HUES64 (cell line): Measurements from ENCODE around the gene HOMER3.
"Not testable (repeated sequence)": the region's sequence is repeated elsewhere in the genome, so short reads cannot be mapped to it uniquely, and the experiment has no call there.

ENCODE experiments used
- H3K27ac ChIP-seq: 2 replicates; pipeline ENCODE4 v1.7.0; 2013; ENCODE audit warnings: low read depth, low read length, inconsistent platforms
- H3K27me3 ChIP-seq: 2 replicates; pipeline ENCODE4 v1.6.1; 2013; ENCODE audit warnings: mild to moderate bottlenecking, low read length; ENCODE audit not compliant: insufficient read depth
- H3K36me3 ChIP-seq: 2 replicates; pipeline ENCODE4 v1.6.1; 2013; ENCODE audit warnings: mild to moderate bottlenecking, low read length; ENCODE audit not compliant: insufficient read depth
- H3K4me1 ChIP-seq: 2 replicates; pipeline ENCODE4 v1.6.1; 2013; ENCODE audit warnings: mild to moderate bottlenecking, low read length, moderate library complexity; ENCODE audit not compliant: insufficient read depth
- H3K4me3 ChIP-seq: 2 replicates; pipeline ENCODE4 v1.5.1; 2013; ENCODE audit warnings: mild to moderate bottlenecking, low read length, moderate library complexity
- H3K9ac ChIP-seq: 2 replicates; pipeline ENCODE4 v1.6.1; 2013; ENCODE audit warnings: mild to moderate bottlenecking, low read depth, low read length
- H3K9me3 ChIP-seq: 2 replicates; pipeline ENCODE4 v1.6.1; 2013; ENCODE audit warnings: low read depth, low read length; ENCODE audit not compliant: insufficient read depth
- whole genome bisulfite sequencing: fragments of 150-250, 120-280 bp; methylation state at CpG from one replicate; pipeline ENCODE4 v1.1.7; 2013; ENCODE audit warnings: missing lambda C conversion rate; 5-methylcytosine and 5-hydroxymethylcytosine counted together

HOMER3 gene

GRCh38 chr19:18922228-18922985 lies 18.6 kb downstream of the HOMER3 start:
- Histone ChIP-seq H3K9me3 (no peaks in the 10 kb centered on the region), H3K27ac (no peak overlapping the region), H3K4me1 (0 out of 2 replicates have a peak, but pooled peaks cover 2% of the 10 kb centered on the region), H3K36me3 (peaks cover 45% of the 10 kb centered on the region), H3K9ac (no peak overlapping the region), H3K4me3 (no peak overlapping the region), H3K27me3 (no peaks in the 10 kb centered on the region)
- 93% methylated on average over 29 of the region's 29 CpGs for WGBS

GRCh38 chr19:18921593-18921992 lies 19.4 kb downstream of the HOMER3 start:
- 0 out of 2 replicates have a peak, but pooled peaks cover 2% of the 10 kb centered on the region for H3K4me1 ChIP-seq
- no peaks in the 10 kb centered on the region for H3K27me3 ChIP-seq
- peaks cover 41% of the 10 kb centered on the region for H3K36me3 ChIP-seq
- 95% methylated on average over 17 of the region's 17 CpGs for WGBS
- no peaks in the 10 kb centered on the region for H3K9me3 ChIP-seq
- H3K27ac ChIP-seq, result no peak overlapping the region
- H3K4me3 ChIP-seq, result no peak overlapping the region
- no peak overlapping the region for H3K9ac ChIP-seq

GRCh38 chr19:18920400-18920799 lies 20.6 kb downstream of the HOMER3 start:
- Histone ChIP-seq H3K27ac (no peak overlapping the region), H3K27me3 (no peaks in the 10 kb centered on the region), H3K9ac (peak overlapping the region; percentile 81), H3K9me3 (no peaks in the 10 kb centered on the region), H3K4me1 (0 out of 2 replicates have a peak, but pooled peaks cover 2% of the 10 kb centered on the region), H3K36me3 (peaks cover 32% of the 10 kb centered on the region), H3K4me3 (peak overlapping the region; percentile 99)
- 75% methylated on average over 9 of the region's 9 CpGs for WGBS

- H3K27me3 ChIP-seq, result no peaks in the 10 kb centered on the region
- H3K4me1 ChIP-seq, result 0 out of 2 replicates have a peak, but pooled peaks cover 2% of the 10 kb centered on the region
- WGBS, result 3% methylated on average over 15 of the region's 15 CpGs
- no peak overlapping the region for H3K27ac ChIP-seq
- H3K4me3 ChIP-seq, result peak overlapping the region; percentile 99
- peak overlapping the region; percentile 81 for H3K9ac ChIP-seq
- H3K9me3 ChIP-seq, result no peaks in the 10 kb centered on the region
- H3K36me3 ChIP-seq, result peaks cover 35% of the 10 kb centered on the region
These were observed 21.2 kb downstream of the HOMER3 start for GRCh38 chr19:18919900-18920214.

GRCh38 chr19:18919086-18919899 lies 21.7 kb downstream of the HOMER3 start, which contains the start of the genes COPE and DDX49:
COPE (minus strand) TSS chr19:18919387; CDS start chr19:18919348, 39 bp downstream.
DDX49 (plus strand) TSS chr19:18919715; CDS start chr19:18919742, 27 bp downstream.
- Histone ChIP-seq H3K36me3 (peaks cover 30% of the 10 kb centered on the region), H3K9ac (peak within 1 kb of the TSS; percentile 93), H3K4me1 (0 out of 2 replicates have a peak, but pooled peaks cover 2% of the 10 kb centered on the region), H3K4me3 (peak within 1 kb of the TSS; percentile 99), H3K9me3 (no peaks in the 10 kb centered on the region), H3K27ac (peak within 1 kb of the TSS; percentile 63), H3K27me3 (no peaks in the 10 kb centered on the region)
- WGBS, result under 1% methylated on average over 72 of the region's 72 CpGs

GRCh38 chr19:18917593-18917992 lies 23.4 kb downstream of the HOMER3 start:
- not testable (repeated sequence) for H3K4me1 ChIP-seq, H3K27me3 ChIP-seq, H3K27ac ChIP-seq, H3K9ac ChIP-seq, H3K4me3 ChIP-seq, H3K9me3 ChIP-seq
- H3K36me3 ChIP-seq, result peaks cover 18% of the 10 kb centered on the region
- 90% methylated on average over 8 of the region's 9 CpGs for WGBS

GRCh38 chr19:18915639-18916038 lies 25.4 kb downstream of the HOMER3 start:
- WGBS, result 83% methylated on average over 5 of the region's 5 CpGs
- Histone ChIP-seq H3K4me3 (no peak overlapping the region), H3K27me3 (no peaks in the 10 kb centered on the region), H3K36me3 (peaks cover 18% of the 10 kb centered on the region), H3K9ac (no peak overlapping the region), H3K9me3 (no peaks in the 10 kb centered on the region), H3K4me1 (0 out of 2 replicates have a peak, but pooled peaks cover 2% of the 10 kb centered on the region), H3K27ac (no peak overlapping the region)

- Histone ChIP-seq H3K36me3 (peaks cover 31% of the 10 kb centered on the region), H3K9ac (no peak overlapping the region), H3K4me1 (no peaks in the 10 kb centered on the region), H3K27me3 (no peaks in the 10 kb centered on the region), H3K27ac (no peak overlapping the region), H3K4me3 (no peak overlapping the region), H3K9me3 (no peaks in the 10 kb centered on the region)
- 93% methylated on average over 5 of the region's 5 CpGs for WGBS
These were observed 27.6 kb downstream of the HOMER3 start for GRCh38 chr19:18913466-18913865.

- Histone ChIP-seq H3K9ac (no peak overlapping the region), H3K27me3 (no peaks in the 10 kb centered on the region), H3K4me3 (no peak overlapping the region)
These were observed 28.1 kb downstream of the HOMER3 start for GRCh38 chr19:18912933-18913332.

GRCh38 chr19:18910801-18911436 lies 30.1 kb downstream of the HOMER3 start:
- 95% methylated on average over 19 of the region's 19 CpGs for WGBS
- no peaks in the 10 kb centered on the region for H3K4me1 ChIP-seq
- H3K36me3 ChIP-seq, result peaks cover 48% of the 10 kb centered on the region
- no peak overlapping the region for H3K27ac ChIP-seq
- H3K27me3 ChIP-seq, result no peaks in the 10 kb centered on the region
- no peaks in the 10 kb centered on the region for H3K9me3 ChIP-seq
- no peak overlapping the region for H3K4me3 ChIP-seq
- no peak overlapping the region for H3K9ac ChIP-seq

More at GRCh38 chr19:18912933-18913332, 28.1 kb downstream of the HOMER3 start:
- Histone ChIP-seq H3K4me1 (no peaks in the 10 kb centered on the region), H3K27ac (no peak overlapping the region), H3K36me3 (peaks cover 31% of the 10 kb centered on the region), H3K9me3 (no peaks in the 10 kb centered on the region)
- 96% methylated on average over 14 of the region's 14 CpGs for WGBS

GRCh38 chr19:18910010-18910409 lies 31.0 kb downstream of the HOMER3 start:
- Histone ChIP-seq H3K36me3 (peaks cover 47% of the 10 kb centered on the region), H3K27me3 (no peaks in the 10 kb centered on the region), H3K27ac (no peak overlapping the region), H3K9ac (no peak overlapping the region), H3K4me3 (no peak overlapping the region), H3K4me1 (no peaks in the 10 kb centered on the region), H3K9me3 (no peaks in the 10 kb centered on the region)
- WGBS, result 89% methylated on average over 10 of the region's 10 CpGs
